GM21786 (cell line): ENCODE measurements around the gene NOS3.

Experiments used
- ATAC-seq: cut with Tn5 transposase; IDR thresholded peaks from one replicate; pipeline ENCODE4 v1.9.1; 2021; ENCODE audit not compliant: unreplicated experiment

Gene NOS3

DNA sequence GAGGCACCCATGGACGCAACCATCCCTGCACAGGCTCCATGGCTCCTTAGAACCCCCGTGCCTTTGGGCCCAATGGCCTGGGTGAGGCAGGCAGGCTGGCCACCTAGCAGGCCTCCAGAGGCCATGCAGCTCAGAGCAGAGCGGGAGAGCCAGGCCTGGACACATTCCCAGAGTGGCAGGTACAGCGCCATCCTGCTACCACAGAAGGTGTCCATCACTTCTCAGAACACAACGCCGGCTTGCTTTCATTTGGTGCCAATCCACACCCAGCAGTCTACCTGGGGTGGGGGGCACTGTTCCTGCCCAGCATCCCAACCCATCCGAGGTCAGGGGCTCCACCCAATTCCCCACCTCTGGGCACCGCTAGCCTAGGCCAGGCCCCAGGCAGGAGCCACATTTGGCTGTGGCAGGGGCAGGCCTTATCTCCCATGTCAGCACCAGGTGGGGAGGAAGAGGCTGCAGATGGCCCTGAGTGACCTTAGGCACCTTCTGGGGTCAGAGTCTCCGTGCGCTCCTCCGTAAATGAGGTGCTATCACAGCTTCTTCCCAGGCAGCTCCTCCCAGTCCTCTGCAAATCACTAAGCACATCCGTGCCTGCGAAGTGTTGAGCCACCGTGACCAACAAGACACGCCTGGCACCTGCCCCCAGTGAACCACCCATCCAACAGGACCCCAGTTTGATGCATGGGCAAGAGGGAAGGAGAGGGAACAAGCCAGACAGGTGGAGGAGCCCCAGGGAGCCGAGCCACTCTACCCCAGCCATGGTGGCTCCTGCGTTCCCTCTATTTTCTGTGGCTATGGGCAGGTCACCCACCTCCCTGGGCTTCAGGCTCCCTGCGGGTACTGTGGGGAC lies 26.9 kb upstream of the NOS3 start:
- ATAC-seq, result no peak

DNA sequence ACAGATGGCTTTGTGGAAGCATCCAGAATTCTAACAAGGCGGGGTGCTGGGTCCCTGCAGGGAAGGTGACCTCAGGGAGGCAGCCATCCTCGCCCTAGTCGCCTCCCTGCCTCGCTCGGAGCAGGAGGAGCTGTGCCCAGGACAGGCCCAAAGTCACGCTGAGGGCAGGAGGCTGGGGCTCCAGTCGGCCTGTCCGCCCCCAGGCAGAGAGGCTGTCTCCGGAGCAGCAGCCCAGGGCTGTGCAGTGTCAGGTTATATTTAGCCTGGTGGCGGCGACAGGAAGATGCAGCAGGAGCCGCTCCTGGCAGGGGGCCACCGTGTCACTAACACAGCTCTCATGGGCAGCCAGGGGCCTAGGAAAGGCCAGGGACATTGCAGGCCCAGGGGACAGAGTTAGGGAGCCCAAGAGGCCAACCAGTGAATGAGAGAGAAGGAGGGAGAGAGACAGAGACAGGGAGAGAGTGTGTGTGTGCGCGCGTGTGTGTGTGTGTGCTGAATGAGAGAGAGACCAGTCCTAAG lies 26.2 kb upstream of the NOS3 start:
- ATAC-seq, result no peak

DNA sequence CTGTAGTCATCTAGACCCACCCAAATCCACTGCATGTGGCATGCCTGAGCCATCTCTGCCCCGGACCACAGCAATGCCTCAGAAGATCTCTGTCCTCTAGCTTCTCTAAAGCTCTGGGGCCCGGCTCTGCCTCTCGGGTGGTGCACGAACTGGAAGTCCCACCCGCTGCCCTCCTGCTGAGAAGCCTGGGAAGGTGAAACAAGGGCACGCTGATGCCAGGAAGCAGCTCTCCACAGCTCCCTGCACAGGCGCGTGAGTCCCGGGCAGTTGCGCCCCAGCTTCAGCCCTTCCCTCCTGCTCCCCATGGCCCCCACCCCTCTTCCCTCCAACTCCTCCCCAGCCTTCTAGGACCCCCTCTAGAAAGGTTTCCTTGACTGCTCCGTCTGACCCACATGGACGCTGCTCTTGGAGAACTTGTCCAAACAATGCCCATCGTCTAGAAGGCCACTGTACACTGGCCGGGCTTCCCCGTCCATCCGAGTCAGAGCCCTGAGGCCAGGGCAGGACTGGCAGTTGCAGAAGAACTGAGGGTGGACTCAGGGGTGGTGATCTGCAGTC lies 25.5 kb upstream of the NOS3 start:
- ATAC-seq, result no peak

DNA sequence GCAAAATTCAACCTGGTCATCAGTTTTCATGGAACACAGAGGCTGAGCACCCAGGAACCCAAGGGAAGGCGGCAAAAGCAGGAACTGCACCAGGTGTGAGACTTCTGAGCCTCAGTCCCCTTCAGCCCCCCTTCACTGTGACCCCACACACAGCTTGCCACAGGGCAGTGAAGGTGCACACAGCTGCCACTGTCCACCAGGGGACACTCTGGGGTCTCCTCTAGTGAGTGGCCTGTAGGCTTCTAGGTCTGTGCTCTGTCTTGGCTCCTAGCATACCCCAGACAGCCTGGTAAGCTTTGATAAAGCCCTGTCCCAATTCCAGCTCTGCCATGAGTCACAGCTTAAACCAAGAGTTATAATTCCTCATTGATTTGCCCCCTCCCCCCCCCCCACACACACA lies 24.8 kb upstream of the NOS3 start:
- ATAC-seq, result no peak

DNA sequence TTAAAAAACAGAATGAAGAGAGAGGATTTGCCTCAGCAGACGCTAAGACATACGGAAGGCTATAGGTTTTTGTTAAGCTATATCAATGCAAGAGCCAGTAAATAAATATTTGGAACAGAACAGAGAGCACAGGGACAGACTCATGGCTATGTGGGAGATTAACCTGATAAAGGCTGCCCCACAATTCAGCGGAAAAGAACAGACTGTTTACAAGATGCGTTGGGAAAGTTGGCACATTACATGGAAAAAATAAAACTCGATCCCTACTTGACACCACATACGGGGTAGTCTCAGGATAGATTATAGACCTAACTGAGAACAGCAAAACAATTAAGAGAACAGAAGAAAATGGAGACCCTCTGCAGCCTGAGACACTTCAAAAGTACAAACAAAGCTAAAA lies 23.5 kb upstream of the NOS3 start:
- no peak for ATAC-seq

DNA sequence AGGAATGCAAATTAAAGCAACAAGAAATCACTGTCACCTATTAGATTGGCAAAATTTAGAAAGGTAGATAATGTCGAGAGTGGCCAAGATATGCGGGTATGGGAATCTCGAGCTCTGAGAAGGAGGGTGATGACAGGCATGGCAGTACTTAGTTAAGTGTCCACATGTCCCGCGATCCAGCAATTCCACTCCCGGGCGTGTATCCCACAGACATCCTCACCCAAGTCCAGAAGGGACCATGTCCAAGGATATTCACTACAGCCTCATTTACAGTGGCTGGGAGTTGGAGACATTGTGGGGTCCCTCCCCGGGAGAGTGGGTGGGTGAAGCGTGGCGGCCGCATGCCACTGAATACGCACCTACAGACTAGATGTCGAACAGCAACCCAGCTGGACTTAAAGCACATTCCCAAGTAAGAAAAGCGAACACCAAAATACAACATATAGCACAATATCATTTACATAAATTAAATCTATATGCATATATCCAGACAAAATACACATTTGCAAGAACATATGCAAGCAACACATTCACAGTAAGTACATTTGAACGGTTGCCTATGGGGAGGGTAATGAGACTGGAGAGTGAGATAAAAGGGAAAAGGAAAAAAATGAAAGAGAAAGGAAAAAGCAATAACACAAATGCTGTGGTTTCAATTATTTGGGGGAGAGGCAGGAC lies 22.6 kb upstream of the NOS3 start:
- no peak for ATAC-seq

DNA sequence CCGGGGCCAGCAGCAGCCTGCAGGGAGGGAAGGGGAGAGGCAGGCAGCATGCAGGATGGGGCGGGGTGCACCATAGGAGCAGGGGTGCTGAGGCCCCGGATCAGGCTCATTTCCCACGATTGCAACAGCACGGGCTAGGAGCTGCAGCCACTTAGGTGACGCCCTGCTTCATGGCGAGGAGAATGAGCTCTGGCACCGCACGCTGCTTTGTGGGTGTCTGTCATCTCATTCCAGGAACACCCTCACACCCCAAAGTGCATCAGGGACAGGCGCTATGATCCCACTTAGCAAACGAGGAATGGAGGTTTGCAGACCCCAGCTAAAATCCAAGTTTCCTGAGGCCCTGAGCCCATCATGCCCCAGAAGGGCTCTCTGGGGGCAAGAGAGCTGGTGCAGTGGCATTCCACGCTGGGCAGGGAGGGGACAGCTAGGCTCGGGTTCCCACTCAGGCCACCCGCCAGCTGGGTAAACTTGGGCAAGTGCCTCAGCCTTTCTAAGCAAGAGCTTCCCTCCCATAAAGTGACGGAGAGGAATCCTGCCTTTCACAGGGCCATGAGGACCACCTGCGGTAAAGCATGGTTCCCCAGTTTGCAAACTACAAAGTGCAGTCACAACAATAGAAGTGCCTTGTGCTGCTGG lies 22.0 kb upstream of the NOS3 start:
- ATAC-seq, result no peak

DNA sequence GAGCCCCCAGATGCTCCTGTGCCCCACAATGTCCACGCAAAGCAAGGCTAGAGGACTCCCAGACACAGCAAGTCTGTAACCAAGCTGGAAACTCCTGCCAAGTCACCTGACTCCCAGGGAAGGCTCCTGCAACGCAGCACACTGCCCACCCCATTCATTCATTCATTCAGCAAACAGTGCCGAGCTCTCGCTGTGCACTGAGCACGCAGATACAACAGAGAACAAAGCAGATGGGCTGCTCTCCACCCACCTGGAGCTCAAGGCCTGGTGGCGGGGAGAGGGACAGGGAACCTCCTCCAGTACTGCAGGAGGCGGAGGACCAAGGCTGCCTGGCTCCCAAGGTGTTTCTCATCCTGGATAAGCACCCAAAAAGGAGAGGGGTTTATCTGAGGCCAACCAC lies 21.3 kb upstream of the NOS3 start:
- ATAC-seq, result no peak

DNA sequence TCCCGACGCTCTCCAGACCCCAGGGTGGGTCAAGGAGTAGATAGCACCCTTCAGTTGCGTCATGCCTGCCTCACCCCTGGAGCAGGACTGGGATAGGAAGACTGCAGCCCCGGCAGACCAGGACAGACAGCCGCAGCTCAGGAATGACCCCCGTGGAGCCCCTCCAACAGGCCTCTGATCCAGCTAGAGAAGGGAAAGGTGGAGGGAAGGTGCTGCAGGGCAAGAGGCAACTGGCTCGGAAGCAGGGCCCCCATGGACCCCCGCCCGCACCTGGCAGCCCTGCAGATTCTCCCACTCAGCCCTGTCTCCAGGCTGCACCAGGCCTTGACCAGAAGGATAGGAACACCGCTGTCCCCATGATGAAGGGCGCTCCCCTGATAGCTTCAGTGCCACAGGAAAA lies 20.4 kb upstream of the NOS3 start:
- no peak for ATAC-seq

DNA sequence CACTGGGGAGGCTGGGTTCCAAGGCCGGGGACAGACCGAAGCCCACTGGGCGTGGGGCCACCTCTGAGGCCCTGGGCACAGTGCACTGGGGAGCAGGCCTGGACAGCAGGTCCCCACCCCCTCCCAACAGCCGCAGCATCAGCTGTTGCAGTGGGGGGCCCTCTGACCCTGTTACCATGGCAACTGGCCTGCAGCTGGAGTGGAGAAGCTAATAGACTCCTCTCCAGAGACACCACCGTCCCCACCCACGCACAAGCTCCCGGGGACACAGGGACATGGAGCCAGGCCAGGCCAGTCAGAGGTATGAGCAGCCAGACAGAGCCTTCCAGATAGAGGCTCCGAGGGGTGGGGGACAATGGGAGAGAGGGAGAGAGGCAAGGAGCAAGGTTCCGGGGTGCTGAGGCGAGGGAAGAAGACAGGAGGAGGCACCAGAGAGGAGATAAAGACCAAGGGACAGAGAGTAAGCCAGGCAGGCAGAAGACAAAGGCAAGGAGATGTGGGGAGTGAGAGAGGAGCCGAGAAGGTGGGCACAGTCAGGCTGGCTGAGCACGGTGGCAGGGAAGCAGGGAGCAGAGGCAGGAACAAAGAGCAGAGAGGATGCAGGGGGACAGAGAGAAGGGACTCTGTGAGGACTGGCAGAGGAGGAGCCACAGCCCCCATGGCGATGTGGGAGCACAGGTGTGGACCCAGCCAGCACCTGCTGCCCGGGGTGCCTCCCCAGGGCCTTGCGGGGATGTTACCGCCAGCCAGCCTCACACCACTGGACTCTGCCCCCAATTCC lies 19.4 kb upstream of the NOS3 start:
- no peak for ATAC-seq

DNA sequence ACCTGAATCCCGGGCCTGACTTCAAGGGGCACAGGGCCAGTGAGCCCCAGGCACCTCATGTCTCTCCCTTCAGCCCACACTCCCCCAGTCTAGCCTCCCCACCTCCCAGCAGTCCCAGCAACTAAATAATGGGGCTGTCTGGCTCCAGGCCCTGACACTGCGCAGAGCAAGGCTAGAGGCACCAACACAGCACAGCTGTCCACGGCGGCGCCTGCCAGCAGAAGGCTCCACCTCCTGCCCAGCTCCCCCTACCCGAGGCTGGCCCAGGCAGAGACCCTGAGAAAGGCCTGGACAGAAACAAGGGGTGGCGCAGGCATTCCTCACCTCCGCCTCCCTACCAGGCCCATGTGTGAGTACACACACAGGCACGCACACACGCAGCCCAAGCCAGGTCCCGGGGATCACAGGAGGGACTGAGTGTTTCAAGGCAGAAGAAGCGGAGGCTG lies 18.8 kb upstream of the NOS3 start:
- ATAC-seq, result no peak

DNA sequence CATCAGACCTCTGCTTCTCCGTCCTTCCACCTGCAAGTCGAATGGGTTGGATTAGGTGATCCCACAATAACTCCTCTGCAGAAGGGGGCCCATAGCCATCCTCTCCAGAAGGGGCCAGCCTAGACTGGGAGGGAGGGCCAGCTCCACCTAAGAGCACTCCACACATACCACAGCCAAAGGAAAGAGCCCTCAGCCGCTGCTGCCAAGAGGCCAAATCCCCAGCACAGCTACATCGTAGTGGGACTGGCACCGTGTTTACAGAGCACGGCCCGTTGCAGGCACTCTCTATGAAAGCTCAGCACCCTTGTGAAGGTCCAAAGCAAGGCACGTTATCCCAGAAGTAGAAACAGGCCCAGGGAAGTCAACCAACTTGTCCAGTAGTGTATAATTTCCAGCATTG lies 18.1 kb upstream of the NOS3 start:
- no peak for ATAC-seq

DNA sequence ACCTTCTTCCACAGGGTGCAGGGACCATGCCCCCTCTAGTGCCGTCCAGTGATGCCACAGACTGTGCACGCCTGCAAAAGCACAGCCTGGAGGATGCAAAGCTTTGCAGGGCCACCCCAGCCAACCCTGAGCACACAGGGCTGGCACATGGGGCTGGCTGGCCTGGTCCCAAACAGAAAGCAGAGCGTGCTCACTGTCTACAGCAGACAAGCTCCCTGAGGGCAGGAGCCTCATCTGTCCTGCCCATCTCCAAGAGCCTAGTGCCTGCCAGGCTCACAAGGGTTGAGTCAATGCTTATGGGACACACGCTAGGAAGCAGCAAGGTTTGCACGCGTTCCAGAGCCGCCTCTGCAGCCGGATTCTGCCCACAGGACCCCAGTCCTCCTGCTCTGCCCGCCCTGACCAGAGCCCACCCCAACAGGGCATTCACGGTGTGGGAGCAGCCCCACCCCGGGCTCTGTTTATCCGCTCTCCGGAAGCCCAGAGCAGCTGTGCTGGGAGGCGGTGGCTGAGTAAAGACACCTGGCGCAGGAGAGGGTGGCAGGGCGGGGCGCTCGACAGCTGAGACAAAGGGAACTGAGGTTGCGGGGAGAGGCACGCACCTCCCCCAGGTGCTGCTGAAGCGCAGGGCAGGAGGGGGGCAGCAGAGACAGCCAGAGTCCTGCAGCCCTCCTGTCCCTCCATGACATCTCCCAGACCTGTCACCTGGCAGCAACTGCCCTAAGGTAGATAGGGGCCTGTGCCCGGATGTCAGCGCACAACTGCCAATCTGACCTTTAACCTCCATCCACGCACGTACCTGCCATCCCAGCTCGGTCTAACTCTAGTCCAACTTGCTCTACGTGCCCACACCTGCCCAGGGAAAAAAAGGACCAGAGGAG lies 17.0 kb upstream of the NOS3 start:
- ATAC-seq, result no peak

DNA sequence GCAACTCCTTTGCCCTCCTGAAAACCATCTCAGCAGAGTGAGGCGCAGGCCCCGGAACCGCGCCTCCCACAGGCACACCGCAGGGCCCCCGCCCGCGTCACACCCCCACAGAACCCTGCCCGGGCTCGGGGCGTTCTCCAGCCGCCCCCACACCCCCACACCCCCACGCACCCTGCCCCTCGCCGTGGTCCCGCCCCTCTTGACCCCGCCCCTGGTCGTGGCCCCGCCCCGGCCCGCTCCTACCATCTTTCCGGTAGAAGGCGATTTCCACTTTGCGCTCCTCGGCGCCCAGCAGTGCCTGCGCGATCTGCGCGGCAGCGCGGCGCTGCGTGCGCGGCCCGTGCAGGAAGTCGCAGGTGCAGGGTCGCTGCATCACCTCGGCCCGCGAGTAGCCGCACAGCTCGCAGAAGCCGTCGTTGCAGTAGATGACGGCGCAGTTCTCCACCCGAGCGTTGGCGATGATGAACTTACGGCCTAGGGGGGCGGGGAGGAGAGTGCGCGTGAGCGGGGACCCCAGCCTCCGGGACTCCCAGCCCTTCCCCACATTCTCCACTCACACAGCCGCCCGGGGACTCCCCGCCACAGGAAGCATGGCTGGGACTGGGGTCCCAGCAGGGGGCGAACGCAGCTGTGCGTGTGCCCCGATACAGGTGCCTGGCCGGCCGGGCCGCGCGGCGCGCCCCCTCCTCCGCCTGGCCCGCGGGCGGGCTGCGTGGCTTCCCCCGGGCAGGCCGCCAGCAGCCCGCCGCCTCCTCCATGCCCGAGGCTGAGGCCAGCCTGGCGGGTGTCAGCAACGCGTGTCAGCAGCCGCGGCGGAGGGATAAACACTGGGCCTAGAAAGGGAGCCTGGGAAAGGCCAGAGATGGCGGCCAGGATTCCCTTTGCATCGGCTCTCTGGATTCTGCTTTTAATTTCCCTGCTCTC lies 16.1 kb upstream of the NOS3 start:
- peak; percentile 58 for ATAC-seq

DNA sequence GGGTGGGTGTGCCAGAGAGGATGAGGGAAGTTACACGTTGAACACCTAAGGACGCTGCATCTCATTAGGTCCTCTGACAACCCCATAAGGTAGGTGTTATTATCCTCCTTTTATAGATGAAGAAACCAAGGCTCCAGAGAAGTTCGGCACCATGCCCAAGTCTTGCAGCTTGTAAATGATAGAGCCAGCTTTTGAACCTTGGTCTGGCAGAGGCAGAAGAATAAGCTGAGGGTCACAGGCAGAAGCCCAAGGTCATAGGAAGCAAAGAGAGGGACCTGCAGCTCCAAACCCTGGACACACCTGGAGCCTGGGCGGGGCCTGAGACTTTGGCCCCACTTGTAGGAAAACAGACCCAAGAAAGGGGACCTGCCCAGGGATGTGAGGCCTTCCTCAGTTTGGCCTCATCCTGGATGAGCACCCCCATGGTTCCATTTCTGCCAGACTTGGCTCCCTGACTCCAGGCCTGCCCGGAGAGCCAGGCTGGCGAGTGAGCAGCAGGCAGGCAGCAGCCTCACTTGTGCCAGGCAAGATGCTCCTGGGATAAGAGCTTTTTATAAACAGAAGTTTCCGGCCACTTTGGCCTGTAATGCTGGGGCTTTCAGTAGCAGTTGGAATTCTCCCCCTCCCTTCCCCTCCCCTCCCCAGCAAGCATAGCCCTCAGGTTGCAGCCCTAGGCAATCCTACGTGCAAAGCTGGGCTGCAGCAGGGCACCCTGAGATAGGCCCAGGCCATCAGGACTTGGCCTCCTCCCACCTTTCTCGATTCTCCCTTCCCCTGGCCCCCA lies 15.1 kb upstream of the NOS3 start:
- ATAC-seq, result no peak

DNA sequence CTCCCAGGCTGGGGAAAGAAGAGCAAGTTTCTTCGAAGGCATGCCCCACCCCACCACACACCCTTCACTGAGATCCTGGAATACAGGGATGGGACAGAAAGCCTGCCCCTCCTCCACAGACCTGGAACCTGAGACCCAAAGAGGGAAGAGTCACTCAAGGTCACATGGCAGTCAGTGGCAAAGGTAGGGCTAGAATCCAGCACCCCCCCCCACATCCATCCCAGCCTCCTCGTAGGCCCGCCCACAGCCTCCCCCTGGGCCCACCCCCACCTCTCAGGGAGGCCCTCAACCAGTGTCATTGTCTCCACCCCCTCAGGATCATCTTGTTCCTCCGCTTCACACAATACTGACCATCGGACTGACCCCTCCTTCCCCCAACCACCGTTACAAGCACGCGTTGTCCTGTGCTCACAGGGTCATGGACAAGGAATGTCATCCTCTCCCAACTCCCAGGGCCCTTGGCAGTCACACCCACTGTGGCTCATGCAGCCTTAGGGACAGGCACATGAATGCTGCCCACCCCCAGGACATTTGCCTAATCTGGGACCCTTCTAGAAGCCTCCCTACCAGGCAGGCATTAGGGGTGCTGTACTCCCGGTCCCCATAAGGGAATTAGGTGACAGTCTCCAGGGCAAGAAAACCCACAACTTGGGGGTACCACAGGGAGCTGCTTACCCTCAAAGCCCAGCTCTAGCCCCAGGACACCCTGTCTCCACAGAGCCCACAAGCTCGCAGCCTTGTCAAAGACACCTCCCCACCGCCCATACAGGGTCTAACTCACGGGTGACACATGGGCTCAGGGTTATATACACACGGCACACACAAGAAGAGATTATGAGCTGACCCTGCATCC lies 14.1 kb upstream of the NOS3 start:
- ATAC-seq, result no peak
